HEK293T (cell line): Measurements from ENCODE around the gene EWSR1.

Experiments used
- CTCF ChIA-PET: fragments of 350-600 bp; formaldehyde crosslinking; extraction: SDS; loops from one replicate; lab custom pipeline; 2021; ENCODE audit warnings: antibody characterized with exemption, inconsistent platforms; lab: Yijun Ruan, JAX
- POLR2A ChIA-PET: fragments of 350-600 bp; formaldehyde crosslinking; extraction: SDS; loops from one replicate; lab custom pipeline; 2020; ENCODE audit warnings: antibody characterized with exemption, inconsistent platforms; lab: Yijun Ruan, JAX
- DNase-seq: peaks from one replicate; pipeline ENCODE4 v3.0.0; 2012; ENCODE audit warnings: mixed read lengths; ENCODE audit errors: extremely low spot score
- ARNT ChIP-seq: fragments of 450-650 bp; IDR thresholded peaks from 2 replicates; pipeline ENCODE4 v1.6.1; 2017; ENCODE audit warnings: mild to moderate bottlenecking
- BHLHE40 ChIP-seq: fragments of 450-650 bp; IDR thresholded peaks from 2 replicates; pipeline ENCODE4 v1.6.1; 2016; ENCODE audit warnings: mild to moderate bottlenecking, moderate library complexity, borderline replicate concordance
- CTBP1 ChIP-seq: fragments of 450-650 bp; IDR thresholded peaks from 2 replicates; pipeline ENCODE4 v1.6.1; 2016; ENCODE audit warnings: borderline replicate concordance
- ELF4 ChIP-seq: fragments of 450-650 bp; IDR thresholded peaks from 2 replicates; pipeline ENCODE4 v1.6.1; 2017; ENCODE audit warnings: antibody characterized with exemption
- FOXA1 ChIP-seq: fragments of 450-650 bp; IDR thresholded peaks from 2 replicates; pipeline ENCODE4 v1.6.1; 2016; ENCODE audit warnings: mild to moderate bottlenecking
- FOXK2 ChIP-seq: fragments of 450-650 bp; IDR thresholded peaks from 2 replicates; pipeline ENCODE4 v1.6.1; 2016; ENCODE audit warnings: mild to moderate bottlenecking
- FOXM1 ChIP-seq: fragments of 450-650 bp; IDR thresholded peaks from 2 replicates; pipeline ENCODE4 v1.6.1; 2017; ENCODE audit warnings: mild to moderate bottlenecking, borderline replicate concordance
- HDGF ChIP-seq: fragments of 450-650 bp; IDR thresholded peaks from 2 replicates; pipeline ENCODE4 v1.6.1; 2017; ENCODE audit warnings: antibody characterized with exemption, borderline replicate concordance
- L3MBTL2 ChIP-seq: fragments of 450-650 bp; conservative IDR thresholded peaks from 2 replicates; pipeline ENCODE4 v1.6.1; 2016; ENCODE audit warnings: mild to moderate bottlenecking
- LEF1 ChIP-seq: fragments of 450-650 bp; IDR thresholded peaks from 2 replicates; pipeline ENCODE4 v1.6.1; 2017; ENCODE audit warnings: mild to moderate bottlenecking, borderline replicate concordance
- NFRKB ChIP-seq: fragments of 450-650 bp; IDR thresholded peaks from 2 replicates; pipeline ENCODE4 v1.6.1; 2016; ENCODE audit warnings: mild to moderate bottlenecking, moderate library complexity
- SP1 ChIP-seq: fragments of 450-650 bp; IDR thresholded peaks from 2 replicates; pipeline ENCODE4 v1.6.1; 2017
- SUZ12 ChIP-seq: fragments of 450-650 bp; IDR thresholded peaks from 2 replicates; pipeline ENCODE4 v1.6.1; 2016; ENCODE audit warnings: mild to moderate bottlenecking
- TARDBP ChIP-seq: fragments of 450-650 bp; IDR thresholded peaks from 2 replicates; pipeline ENCODE4 v1.6.1; 2016
- ZNF384 ChIP-seq: fragments of 450-650 bp; IDR thresholded peaks from 2 replicates; pipeline ENCODE4 v1.6.1; 2016
- TF ChIP-seq, protein P1 (sequence below): fragments of 450-650 bp; IDR thresholded peaks from 2 replicates; pipeline ENCODE4 v1.6.1; 2016

Gene EWSR1

GRCh38 chr22:29299136-29299900 is 31.2 kb downstream of the EWSR1 start:
- no peak for TF ChIP-seq HDGF
- no peak for TF ChIP-seq LEF1
- no peak for TF ChIP-seq SUZ12
- no peak for TF ChIP-seq TARDBP
- TF ChIP-seq FOXM1, result no peak
- no peak for TF ChIP-seq NFRKB
- TF ChIP-seq L3MBTL2, result no peak
- TF ChIP-seq FOXA1, result no peak
- TF ChIP-seq ZNF384, result no peak
- TF ChIP-seq FOXK2, result no peak
- no peak for DNase-seq
- ChIA-PET CTCF (no interaction called here), POLR2A (no interaction called here)

GRCh38 chr22:29300467-29300806 is 32.4 kb downstream of the EWSR1 start:
- CTCF ChIA-PET, result no interaction called here
- peak; percentile 8 for DNase-seq
- POLR2A ChIA-PET, result no interaction called here
- TF ChIP-seq FOXM1, result no peak
- TF ChIP-seq BHLHE40, result no peak

GRCh38 chr22:29300807-29301601 is 32.9 kb downstream of the EWSR1 start:
- no peak for DNase-seq
- no peak for TF ChIP-seq BHLHE40
- no peak for TF ChIP-seq FOXM1
- TF ChIP-seq SUZ12, result no peak
- no peak for TF ChIP-seq FOXA1
- TF ChIP-seq SP1, result no peak
- TF ChIP-seq ZNF384, result no peak
- no peak for TF ChIP-seq FOXK2
- no peak for TF ChIP-seq L3MBTL2
- no peak for TF ChIP-seq ELF4
- TF ChIP-seq NFRKB, result no peak
- no peak for TF ChIP-seq HDGF
- no peak for TF ChIP-seq LEF1
- ChIA-PET POLR2A (interaction anchor here (1.0 kb wide), 1 partner anchor 43 kb away, joined by 3 read pairs; no protein-coding TSS in a partner anchor), CTCF (interaction anchor here (1.0 kb wide), 1 partner anchor 170 kb away, joined by 3 read pairs; no protein-coding TSS in a partner anchor)

DNA sequence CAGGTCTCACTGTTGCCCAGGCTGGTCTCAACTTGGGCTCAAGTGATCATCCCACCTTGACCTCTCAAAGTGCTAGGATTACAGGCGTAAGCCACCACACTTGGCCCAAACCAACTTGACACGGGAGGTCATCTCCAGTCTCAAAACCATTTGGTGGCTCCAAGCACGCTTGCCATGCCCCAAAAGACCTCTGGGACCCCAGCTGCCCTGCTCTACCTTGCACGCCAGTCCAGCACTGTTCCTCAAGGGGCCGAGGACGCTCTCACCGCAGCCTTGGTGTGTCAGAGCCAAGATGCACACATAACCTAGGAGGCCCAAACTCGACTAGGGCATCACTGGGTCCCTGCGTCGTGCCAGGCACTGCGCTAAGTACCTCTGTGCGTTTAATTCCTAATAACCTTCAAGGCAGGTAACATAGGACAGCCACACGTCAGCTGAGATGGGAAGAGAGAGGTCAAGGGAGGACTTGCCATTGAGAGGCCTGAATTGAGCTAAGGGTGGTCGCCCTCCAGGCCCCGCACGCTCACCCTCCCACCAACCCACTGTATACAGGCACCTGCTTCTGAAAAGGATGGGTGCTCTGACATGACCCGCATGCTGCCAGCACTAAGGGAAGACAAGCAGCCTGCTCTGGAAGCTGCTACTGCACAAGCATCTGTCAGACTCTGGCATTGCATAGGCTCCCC is 33.8 kb downstream of the EWSR1 start:
- POLR2A ChIA-PET, result interaction anchor here (1.0 kb wide), 1 partner anchor 42 kb away, joined by 3 read pairs; no protein-coding TSS in a partner anchor
- CTCF ChIA-PET, result interaction anchor here (1.0 kb wide), 2 partner anchors 11 to 169 kb away, joined by 3 read pairs; no protein-coding TSS in a partner anchor
- DNase-seq, result no peak
- no peak for TF ChIP-seq HDGF
- no peak for TF ChIP-seq TARDBP
- TF ChIP-seq FOXK2, result no peak
- no peak for TF ChIP-seq ARNT
- TF ChIP-seq SUZ12, result no peak
- TF ChIP-seq ELF4, result no peak
- TF ChIP-seq LEF1, result no peak
- no peak for TF ChIP-seq FOXM1
- no peak for TF ChIP-seq L3MBTL2
- TF ChIP-seq CTBP1, result no peak
- TF ChIP-seq NFRKB, result no peak
- TF ChIP-seq FOXA1, result no peak
- TF ChIP-seq ZNF384, result no peak

DNA sequence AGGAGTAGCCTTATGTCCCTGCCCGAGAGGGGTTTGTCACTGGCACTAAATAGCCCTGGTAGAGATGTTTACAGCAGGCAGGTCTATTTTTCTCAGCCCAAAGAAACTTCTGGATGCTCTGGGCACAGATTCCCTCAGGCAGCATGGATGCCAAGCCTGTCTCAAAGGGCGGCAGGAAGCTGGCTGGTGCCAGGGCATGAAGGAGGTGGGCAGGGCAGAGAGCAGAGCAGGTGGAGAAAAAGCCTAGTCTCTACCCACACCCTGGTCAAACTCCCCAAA is 34.3 kb downstream of the EWSR1 start:
- DNase-seq, result no peak

GRCh38 chr22:29302681-29303465 is 34.8 kb downstream of the EWSR1 start:
- TF ChIP-seq NFRKB (no peak), ARNT (no peak), LEF1 (no peak), BHLHE40 (no peak), SP1 (no peak), HDGF (no peak)
- CTCF ChIA-PET, result interaction anchor here (1.0 to 1.4 kb wide), 2 partner anchors 10 kb away, joined by 3 to 8 read pairs; no protein-coding TSS in a partner anchor
- no peak for DNase-seq
- POLR2A ChIA-PET, result interaction anchor here (0.8 to 1.5 kb wide), 2 partner anchors 9 to 85 kb away, joined by 3 to 5 read pairs; partner anchors contain the start of gene AP1B1

More for the DNA sequence above, 34.3 kb downstream of the EWSR1 start:
- TF ChIP-seq FOXA1, result no peak
- no peak for TF ChIP-seq BHLHE40
- TF ChIP-seq ZNF384, result no peak
- TF ChIP-seq L3MBTL2, result no peak
- TF ChIP-seq NFRKB, result no peak
- no peak for TF ChIP-seq SUZ12
- TF ChIP-seq ARNT, result no peak
- TF ChIP-seq SP1, result no peak
- TF ChIP-seq, protein P1, sequence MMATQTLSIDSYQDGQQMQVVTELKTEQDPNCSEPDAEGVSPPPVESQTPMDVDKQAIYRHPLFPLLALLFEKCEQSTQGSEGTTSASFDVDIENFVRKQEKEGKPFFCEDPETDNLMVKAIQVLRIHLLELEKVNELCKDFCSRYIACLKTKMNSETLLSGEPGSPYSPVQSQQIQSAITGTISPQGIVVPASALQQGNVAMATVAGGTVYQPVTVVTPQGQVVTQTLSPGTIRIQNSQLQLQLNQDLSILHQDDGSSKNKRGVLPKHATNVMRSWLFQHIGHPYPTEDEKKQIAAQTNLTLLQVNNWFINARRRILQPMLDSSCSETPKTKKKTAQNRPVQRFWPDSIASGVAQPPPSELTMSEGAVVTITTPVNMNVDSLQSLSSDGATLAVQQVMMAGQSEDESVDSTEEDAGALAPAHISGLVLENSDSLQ, result no peak
- no peak for TF ChIP-seq FOXK2
- TF ChIP-seq TARDBP, result no peak
- TF ChIP-seq FOXM1, result no peak
- no peak for TF ChIP-seq CTBP1
- no peak for TF ChIP-seq ELF4
- TF ChIP-seq LEF1, result no peak
- no peak for TF ChIP-seq HDGF
- POLR2A ChIA-PET, result no interaction called here
- CTCF ChIA-PET, result interaction anchor here (1.0 kb wide), 1 partner anchor 10 kb away, joined by 3 read pairs; no protein-coding TSS in a partner anchor
